Measurements from ENCODE around the gene LILRA6. TPM values are rescaled to one million over a fixed set of nuclear protein-coding genes. Genes with fewer than 3 reads are reported as not detected.

The LILRA6 gene
- total and polyA plus RNA-seq, 10 donors, result 1.2 to 77.5 (median 31.5) TPM

- WGBS, 5 donors, result 0 to 1% (median 0%) methylated on average over 45 to 56 of the region's 56 CpGs
- Histone ChIP-seq H3K9me3 (no peaks in the 10 kb centered on the region), H3K4me3 (peak overlapping the region; percentile 70 to 98 (median 83)), H3K27ac (peak overlapping the region; percentile 93 to 100 (median 99)), H3K27me3 (replicated peaks in 1 of 7) (no peaks in the 10 kb centered on the region), H3K36me3 (peaks cover 0 to 58% (median 20%) of the 10 kb centered on the region in 6 donors), H3K4me1 (peaks cover 14 to 57% (median 34%) of the 10 kb centered on the region in 6 donors)
- TF ChIP-seq POLR2A (IDR thresholded peaks at IDR 0.05) (no peak), POLR2AphosphoS5 (IDR thresholded peaks at IDR 0.05) (peak in 1 of 3 donors; percentile 67)
- TF ChIP-seq, protein P1, sequence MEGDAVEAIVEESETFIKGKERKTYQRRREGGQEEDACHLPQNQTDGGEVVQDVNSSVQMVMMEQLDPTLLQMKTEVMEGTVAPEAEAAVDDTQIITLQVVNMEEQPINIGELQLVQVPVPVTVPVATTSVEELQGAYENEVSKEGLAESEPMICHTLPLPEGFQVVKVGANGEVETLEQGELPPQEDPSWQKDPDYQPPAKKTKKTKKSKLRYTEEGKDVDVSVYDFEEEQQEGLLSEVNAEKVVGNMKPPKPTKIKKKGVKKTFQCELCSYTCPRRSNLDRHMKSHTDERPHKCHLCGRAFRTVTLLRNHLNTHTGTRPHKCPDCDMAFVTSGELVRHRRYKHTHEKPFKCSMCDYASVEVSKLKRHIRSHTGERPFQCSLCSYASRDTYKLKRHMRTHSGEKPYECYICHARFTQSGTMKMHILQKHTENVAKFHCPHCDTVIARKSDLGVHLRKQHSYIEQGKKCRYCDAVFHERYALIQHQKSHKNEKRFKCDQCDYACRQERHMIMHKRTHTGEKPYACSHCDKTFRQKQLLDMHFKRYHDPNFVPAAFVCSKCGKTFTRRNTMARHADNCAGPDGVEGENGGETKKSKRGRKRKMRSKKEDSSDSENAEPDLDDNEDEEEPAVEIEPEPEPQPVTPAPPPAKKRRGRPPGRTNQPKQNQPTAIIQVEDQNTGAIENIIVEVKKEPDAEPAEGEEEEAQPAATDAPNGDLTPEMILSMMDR (IDR thresholded peaks at IDR 0.05 in 8 of 11, conservative IDR thresholded peaks at IDR 0.05 in 3 of 11), result peak in 2 of 11 experiments; percentile 21 to 26
- intact Hi-C loops (cut with DNase I; ENCODE audit: low total_unique reads), result no loop called here
- peak; percentile 100 for DNase-seq
Measured at GRCh38 chr19:54190503-54191010, 52.0 kb downstream of the LILRA6 start.

GRCh38 chr19:54189735-54190502 lies 52.7 kb downstream of the LILRA6 start:
- Histone ChIP-seq H3K4me1 (peaks cover 14 to 57% (median 34%) of the 10 kb centered on the region in 6 donors), H3K36me3 (peaks cover 0 to 58% (median 20%) of the 10 kb centered on the region in 6 donors), H3K27me3 (replicated peaks in 1 of 7) (no peaks in the 10 kb centered on the region), H3K27ac (peak overlapping the region; percentile 93 to 100 (median 99)), H3K9me3 (no peaks in the 10 kb centered on the region), H3K4me3 (peak overlapping the region in 7 of 8 donors; percentile 46 to 98 (median 75))
- DNase-seq, result peak; percentile 100
- 0 to 1% (median 0%) methylated on average over 43 to 65 of the region's 65 CpGs for WGBS, 5 donors
- intact Hi-C loops (cut with DNase I; ENCODE audit: low total_unique reads), result no loop called here
- TF ChIP-seq, protein P1 (IDR thresholded peaks at IDR 0.05 in 8 of 11, conservative IDR thresholded peaks at IDR 0.05 in 3 of 11), result no peak
- TF ChIP-seq POLR2AphosphoS5 (IDR thresholded peaks at IDR 0.05) (peak; percentile 90 to 94 (median 90)), POLR2A (IDR thresholded peaks at IDR 0.05) (no peak)

DNA sequence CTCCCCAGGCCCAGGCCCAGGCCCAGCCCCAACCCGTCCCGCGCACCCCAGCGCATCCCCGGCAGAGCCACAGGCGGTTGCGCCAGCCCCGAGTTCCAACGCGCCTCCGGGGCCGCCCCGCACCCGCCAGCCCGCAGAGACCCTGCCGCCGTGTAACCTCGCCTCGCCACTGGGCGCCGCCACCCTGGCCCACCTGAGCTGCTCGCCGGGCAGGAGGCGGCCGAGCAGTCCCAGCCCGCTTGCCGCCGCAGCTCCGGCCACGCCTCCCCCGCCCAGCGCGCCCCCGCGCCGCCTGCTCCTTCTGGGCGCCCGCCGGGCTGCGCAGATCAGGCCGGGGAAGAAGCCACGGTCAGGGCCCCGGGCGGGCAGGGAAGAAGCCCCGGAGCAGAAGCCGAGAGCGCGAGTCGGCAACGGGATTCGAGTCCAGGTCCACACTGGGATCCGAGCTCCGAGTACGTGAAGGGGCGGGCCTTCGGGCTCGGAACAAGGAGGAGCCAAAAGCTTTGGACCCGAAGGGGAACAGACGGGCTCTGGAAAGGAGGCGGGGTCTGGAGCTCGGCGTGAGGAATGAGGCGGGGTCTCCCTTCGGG lies 53.4 kb downstream of the LILRA6 start, which contains the start of gene MBOAT7:
Gene MBOAT7 (minus strand): TSS at position 436 of the 590 bp plus-strand sequence. CDS start 1,072 bp downstream, outside the sequence.
- intact Hi-C loops (cut with DNase I; ENCODE audit: low total_unique reads), result no loop called here
- peak within 1 kb of the TSS; percentile 93 to 100 (median 99) for H3K27ac ChIP-seq
- no peaks in the 10 kb centered on the region for H3K27me3 ChIP-seq (replicated peaks in 1 of 7)
- peaks cover 0 to 55% (median 17%) of the 10 kb centered on the region in 6 donors for H3K36me3 ChIP-seq
- H3K4me1 ChIP-seq, result peaks cover 14 to 55% (median 34%) of the 10 kb centered on the region in 6 donors
- H3K9me3 ChIP-seq, result no peaks in the 10 kb centered on the region
- TF ChIP-seq POLR2AphosphoS5 (IDR thresholded peaks at IDR 0.05), result peak; percentile 80 to 85 (median 83)
- TF ChIP-seq POLR2A (IDR thresholded peaks at IDR 0.05), result peak in 1 of 3 donors; percentile 30
- TF ChIP-seq, protein P1 (IDR thresholded peaks at IDR 0.05 in 8 of 11, conservative IDR thresholded peaks at IDR 0.05 in 3 of 11), result peak in 9 of 11 experiments; percentile 12 to 60 (median 39)
- 0 to 1% (median 0%) methylated on average over 16 to 64 of the region's 64 CpGs for WGBS, 5 donors
- DNase-seq, result no peak
- H3K4me3 ChIP-seq, result peak within 1 kb of the TSS; percentile 46 to 98 (median 73)
